Activated CD8-positive, alpha-beta T cell treated with anti-CD3 and anti-CD28 coated beads for 36 hours (primary cell): Measurements from ENCODE around the gene RBMS3. TPM values are rescaled to one million over a fixed set of nuclear protein-coding genes. Genes with fewer than 3 reads are reported as not detected.

Experiments
- ATAC-seq: fragments of 200-7000 bp; cut with Tn5 transposase; one replicate; pipeline ENCODE4 v1.10.0; 2021; ENCODE audit warnings: mild to moderate bottlenecking, moderate library complexity
- CTCF ChIA-PET: fragments of 350-600 bp; sonication (Branson Sonifier 250); formaldehyde crosslinking; loops from one replicate; lab custom pipeline; 2021; ENCODE audit warnings: antibody characterized with exemption; lab: Charles Lee
- POLR2A ChIA-PET: fragments of 350-600 bp; sonication (Branson Sonifier 250); formaldehyde crosslinking; loops from one replicate; lab custom pipeline; 2021; ENCODE audit warnings: antibody characterized with exemption; lab: Charles Lee
- DNase-seq: peaks from one replicate; pipeline ENCODE4 v3.0.0-alpha.2; 2020
- H3K27ac Mint-ChIP-seq: one replicate; pipeline ENCODE4 v1.8.0; 2021; ENCODE audit warnings: mild to moderate bottlenecking, mixed read lengths
- H3K27me3 Mint-ChIP-seq: one replicate; pipeline ENCODE4 v1.8.0; 2021; ENCODE audit warnings: mixed read lengths
- H3K36me3 Mint-ChIP-seq: one replicate; pipeline ENCODE4 v1.8.0; 2021; ENCODE audit warnings: low read depth, mixed read lengths
- H3K4me1 Mint-ChIP-seq: one replicate; pipeline ENCODE4 v1.8.0; 2021; ENCODE audit warnings: low read depth, mixed read lengths
- H3K4me3 Mint-ChIP-seq: one replicate; pipeline ENCODE4 v1.8.0; 2021; ENCODE audit warnings: mild to moderate bottlenecking, moderate library complexity, mixed read lengths
- H3K9me3 Mint-ChIP-seq: one replicate; pipeline ENCODE4 v1.8.0; 2021; ENCODE audit warnings: mixed read lengths
- CTCF ChIP-seq: fragments of 200-600 bp; IDR thresholded peaks from one replicate; pipeline ENCODE4 v1.8.0; 2022; ENCODE audit warnings: antibody characterized with exemption, mild to moderate bottlenecking
- intact Hi-C: fragments of 100-400 bp; cut with micrococcal nuclease; formaldehyde crosslinking; loops from one replicate; pipeline ENCODE4 v1.10.0; 2022
- total RNA-seq, 2 experiments: library from RNA; stranded (reverse); gene quantifications; one replicate each; pipeline ENCODE4 v1.2.3, GENCODE V29; 2021

Gene RBMS3
- total RNA-seq, 2 experiments from 2014 or later: 2.3 to 2.8 TPM

DNA sequence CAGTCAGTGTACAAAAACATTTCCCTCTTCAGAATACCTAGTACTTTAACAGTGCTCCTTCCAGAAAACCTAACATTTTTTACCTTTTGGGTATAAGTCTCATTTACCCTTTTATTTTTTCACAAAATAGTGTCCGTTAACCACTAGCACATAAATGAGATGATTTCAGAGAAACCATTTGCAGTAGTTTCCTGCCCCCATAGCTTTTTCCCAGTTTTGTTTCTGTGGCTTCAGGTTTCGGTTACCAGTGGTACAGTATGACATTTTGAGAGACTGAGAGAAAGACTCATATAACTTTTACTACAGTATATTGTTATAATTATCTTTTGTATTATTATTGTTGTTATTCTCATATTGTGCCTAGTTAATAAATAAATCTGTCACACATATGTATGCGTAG, 6.2 kb upstream of the RBMS3 start:
- no peaks in the 10 kb centered on the region for H3K9me3 Mint-ChIP-seq
- CTCF ChIA-PET: interaction anchor here (0.9 kb wide), 1 partner anchor 14 kb away, joined by 3 read pairs; no protein-coding TSS in a partner anchor
- intact Hi-C loops: no loop called here
- TF ChIP-seq CTCF: no peak
- H3K36me3 Mint-ChIP-seq: no peaks in the 10 kb centered on the region
- ATAC-seq (no peak), DNase-seq (peak; percentile 3)
- POLR2A ChIA-PET: interaction anchor here (0.5 kb wide), 1 partner anchor 110 kb away, joined by 3 read pairs; no protein-coding TSS in a partner anchor
- H3K27ac Mint-ChIP-seq: peak overlapping the region; percentile 25
- H3K27me3 Mint-ChIP-seq: no peaks in the 10 kb centered on the region
- no peak overlapping the region for H3K4me3 Mint-ChIP-seq
- H3K4me1 Mint-ChIP-seq: peaks cover 4% of the 10 kb centered on the region

DNA sequence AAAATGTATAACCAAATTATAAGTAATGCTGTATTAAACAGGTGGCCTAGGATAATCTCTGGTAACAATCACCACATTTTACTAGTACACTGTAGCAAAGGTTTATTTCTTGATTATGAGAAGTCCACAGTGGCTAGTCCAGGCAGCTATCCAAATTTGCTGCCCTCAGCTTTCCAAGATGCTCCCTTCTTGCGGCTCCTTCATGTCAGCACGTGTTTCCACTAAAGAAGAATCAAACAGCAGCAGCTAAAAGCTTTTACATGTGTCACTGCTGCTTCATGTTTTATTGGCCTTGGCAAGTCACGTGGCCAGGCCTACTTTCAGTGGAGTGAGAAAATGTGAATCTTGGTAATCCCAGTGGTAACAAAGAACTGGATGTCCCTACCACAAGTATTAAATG, 5.6 kb upstream of the RBMS3 start:
- TF ChIP-seq CTCF: no peak
- POLR2A ChIA-PET: no interaction called here
- Mint-ChIP-seq H3K9me3 (no peaks in the 10 kb centered on the region), H3K27me3 (no peaks in the 10 kb centered on the region), H3K4me1 (peaks cover 5% of the 10 kb centered on the region), H3K27ac (no peak overlapping the region), H3K4me3 (no peak overlapping the region), H3K36me3 (no peaks in the 10 kb centered on the region)
- intact Hi-C loops: no loop called here
- ATAC-seq (no peak), DNase-seq (no peak)
- CTCF ChIA-PET: interaction anchor here (0.9 kb wide), 1 partner anchor 15 kb away, joined by 3 read pairs; no protein-coding TSS in a partner anchor

- no peak for TF ChIP-seq CTCF
Measured at GRCh38 chr3:29277249-29277648, 3.6 kb upstream of the RBMS3 start.

DNA sequence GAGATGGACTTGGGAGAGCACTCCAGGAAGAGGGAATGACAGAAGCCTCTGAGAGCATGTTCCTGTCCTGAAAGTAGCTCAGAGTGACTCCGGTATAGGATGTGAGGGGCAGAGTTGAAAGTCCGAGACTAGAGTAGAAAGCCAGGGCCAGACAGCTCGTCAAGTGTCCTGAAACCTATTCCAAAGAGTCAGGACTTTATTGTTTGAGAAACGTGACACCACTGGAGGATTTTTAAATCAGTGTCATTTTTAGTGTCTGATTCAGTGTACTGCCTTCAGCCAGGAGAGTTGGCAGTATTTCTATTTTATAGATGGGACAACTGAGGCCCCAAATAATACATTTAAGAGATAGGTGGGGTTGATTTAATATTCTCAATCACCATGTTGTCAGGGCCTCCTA, 1.6 kb upstream of the RBMS3 start:
- no peaks in the 10 kb centered on the region for H3K9me3 Mint-ChIP-seq
- POLR2A ChIA-PET: no interaction called here
- H3K36me3 Mint-ChIP-seq: no peaks in the 10 kb centered on the region
- DNase-seq (no peak), ATAC-seq (no peak)
- H3K4me1 Mint-ChIP-seq: peaks cover 34% of the 10 kb centered on the region
- TF ChIP-seq CTCF: no peak
- CTCF ChIA-PET: no interaction called here
- H3K4me3 Mint-ChIP-seq: no peak overlapping the region
- peaks cover 16% of the 10 kb centered on the region for H3K27me3 Mint-ChIP-seq
- intact Hi-C loops: no loop called here
- H3K27ac Mint-ChIP-seq: no peak overlapping the region

More at GRCh38 chr3:29277249-29277648, 3.6 kb upstream of the RBMS3 start:
- ChIA-PET POLR2A (no interaction called here), CTCF (no interaction called here)
- ATAC-seq (no peak), DNase-seq (no peak)
- H3K9me3 Mint-ChIP-seq: no peaks in the 10 kb centered on the region
- H3K27me3 Mint-ChIP-seq: peaks cover 3% of the 10 kb centered on the region
- peaks cover 20% of the 10 kb centered on the region for H3K4me1 Mint-ChIP-seq
- H3K27ac Mint-ChIP-seq: no peak overlapping the region
- no peaks in the 10 kb centered on the region for H3K36me3 Mint-ChIP-seq
- intact Hi-C loops: no loop called here
- H3K4me3 Mint-ChIP-seq: no peak overlapping the region

- ChIA-PET CTCF (no interaction called here), POLR2A (no interaction called here)
- H3K4me1 Mint-ChIP-seq: peaks cover 30% of the 10 kb centered on the region
- no peaks in the 10 kb centered on the region for H3K36me3 Mint-ChIP-seq
- no peak for DNase-seq
- no peaks in the 10 kb centered on the region for H3K9me3 Mint-ChIP-seq
- TF ChIP-seq CTCF: no peak
- peaks cover 16% of the 10 kb centered on the region for H3K27me3 Mint-ChIP-seq
- no peak overlapping the region for H3K27ac Mint-ChIP-seq
- intact Hi-C loops: no loop called here
- no peak for ATAC-seq
- peak overlapping the region; percentile 24 for H3K4me3 Mint-ChIP-seq
Measured at GRCh38 chr3:29279806-29280205, 1.1 kb upstream of the RBMS3 start.
